ENCODE data around the gene A4GALT. TPM values are rescaled to one million over a fixed set of nuclear protein-coding genes. Genes with fewer than 3 reads are reported as not detected.
"Not testable (repeated sequence)": the region's sequence is repeated elsewhere in the genome, so short reads cannot be mapped to it uniquely, and the experiment has no call there.

The A4GALT gene
- total and polyA plus RNA-seq, 2 experiments from 2014 or later = 2.2 to 4.4 TPM

- Histone ChIP-seq H2AFZ (no peak overlapping the region), H3K9me3 (ENCODE audit: low read depth) (no peaks in the 10 kb centered on the region), H3K79me2 (no peaks in the 10 kb centered on the region), H3K27me3 (no peaks in the 10 kb centered on the region), H3K36me3 (replicated peaks; ENCODE audit: insufficient read depth, low read depth) (no peaks in the 10 kb centered on the region), H3K9me2 (replicated peaks; ENCODE audit: insufficient read depth) (no peaks in the 10 kb centered on the region), H3K4me3 (no peak overlapping the region), H3K4me1 (ENCODE audit: insufficient read depth) (peaks cover 24% of the 10 kb centered on the region), H3K27ac (no peak overlapping the region), H3K4me2 (no peak overlapping the region), H4K20me1 (ENCODE audit: insufficient read depth, poor library complexity, severe bottlenecking) (no peaks in the 10 kb centered on the region)
- WGBS (ENCODE audit: low lambda C conversion rate, missing lambda C conversion rate) = 86% methylated on average over 8 of the region's 8 CpGs
- DNase-seq (ENCODE audit: low spot score) = no peak
- TF ChIP-seq EZH2 (IDR thresholded peaks at IDR 0.05; ENCODE audit: borderline replicate concordance) (no peak), CTCF (IDR thresholded peaks at IDR 0.05; ENCODE audit: poor library complexity) (no peak), EZH2phosphoT487 (IDR thresholded peaks at IDR 0.05; ENCODE audit: low read depth, severe bottlenecking, unreplicated experiment) (no peak)
These were observed 40.0 kb downstream of the A4GALT start for GRCh38 chr22:42680648-42681047.

- TF ChIP-seq EZH2 (IDR thresholded peaks at IDR 0.05; ENCODE audit: borderline replicate concordance) (no peak), CTCF (IDR thresholded peaks at IDR 0.05; ENCODE audit: poor library complexity) (no peak), EZH2phosphoT487 (IDR thresholded peaks at IDR 0.05; ENCODE audit: low read depth, severe bottlenecking, unreplicated experiment) (no peak)
- no peak overlapping the region for H2AFZ ChIP-seq
- no peaks in the 10 kb centered on the region for H3K9me3 ChIP-seq (ENCODE audit: low read depth)
- H4K20me1 ChIP-seq (ENCODE audit: insufficient read depth, poor library complexity, severe bottlenecking) = no peaks in the 10 kb centered on the region
- 95% methylated on average over 4 of the region's 4 CpGs for WGBS (ENCODE audit: low lambda C conversion rate, missing lambda C conversion rate)
- no peak overlapping the region for H3K4me2 ChIP-seq
- H3K9me2 ChIP-seq (replicated peaks; ENCODE audit: insufficient read depth) = no peaks in the 10 kb centered on the region
- H3K4me1 ChIP-seq (ENCODE audit: insufficient read depth) = peaks cover 24% of the 10 kb centered on the region
- H3K36me3 ChIP-seq (replicated peaks; ENCODE audit: insufficient read depth, low read depth) = no peaks in the 10 kb centered on the region
- no peak for DNase-seq (ENCODE audit: low spot score)
- no peak overlapping the region for H3K27ac ChIP-seq
- H3K79me2 ChIP-seq = no peaks in the 10 kb centered on the region
- no peaks in the 10 kb centered on the region for H3K27me3 ChIP-seq
- no peak overlapping the region for H3K4me3 ChIP-seq
These were observed 41.0 kb downstream of the A4GALT start for GRCh38 chr22:42679691-42680090.

- no peak overlapping the region for H3K4me2 ChIP-seq
- no peak overlapping the region for H2AFZ ChIP-seq
- H3K79me2 ChIP-seq = no peaks in the 10 kb centered on the region
- DNase-seq (ENCODE audit: low spot score) = no peak
- H4K20me1 ChIP-seq (ENCODE audit: insufficient read depth, poor library complexity, severe bottlenecking) = no peaks in the 10 kb centered on the region
- no peak overlapping the region for H3K4me3 ChIP-seq
- peaks cover 21% of the 10 kb centered on the region for H3K4me1 ChIP-seq (ENCODE audit: insufficient read depth)
- no peaks in the 10 kb centered on the region for H3K9me2 ChIP-seq (replicated peaks; ENCODE audit: insufficient read depth)
- H3K27me3 ChIP-seq = no peaks in the 10 kb centered on the region
- TF ChIP-seq CTCF (IDR thresholded peaks at IDR 0.05; ENCODE audit: poor library complexity) (no peak), EZH2phosphoT487 (IDR thresholded peaks at IDR 0.05; ENCODE audit: low read depth, severe bottlenecking, unreplicated experiment) (no peak), EZH2 (IDR thresholded peaks at IDR 0.05; ENCODE audit: borderline replicate concordance) (no peak)
- no peaks in the 10 kb centered on the region for H3K36me3 ChIP-seq (replicated peaks; ENCODE audit: insufficient read depth, low read depth)
- H3K9me3 ChIP-seq (ENCODE audit: low read depth) = no peaks in the 10 kb centered on the region
- WGBS (ENCODE audit: low lambda C conversion rate, missing lambda C conversion rate) = 85% methylated on average over 1 of the region's 1 CpG
- H3K27ac ChIP-seq = no peak overlapping the region
These were observed 41.8 kb downstream of the A4GALT start for GRCh38 chr22:42678894-42679293.

GRCh38 chr22:42677936-42678335 lies 42.7 kb downstream of the A4GALT start:
- H3K4me1 ChIP-seq (ENCODE audit: insufficient read depth) = peaks cover 11% of the 10 kb centered on the region
- H3K27ac ChIP-seq = not testable (repeated sequence)
- WGBS (ENCODE audit: low lambda C conversion rate, missing lambda C conversion rate) = 91% methylated on average over 4 of the region's 4 CpGs

More at GRCh38 chr22:42677936-42678335, 42.7 kb downstream of the A4GALT start:
- not testable (repeated sequence) for H3K4me2 ChIP-seq; H3K36me3 ChIP-seq (replicated peaks; ENCODE audit: insufficient read depth, low read depth); H3K9me2 ChIP-seq (replicated peaks; ENCODE audit: insufficient read depth); H3K4me3 ChIP-seq; H3K9me3 ChIP-seq (ENCODE audit: low read depth); H3K79me2 ChIP-seq; H4K20me1 ChIP-seq (ENCODE audit: insufficient read depth, poor library complexity, severe bottlenecking); H3K27me3 ChIP-seq; H2AFZ ChIP-seq; DNase-seq (ENCODE audit: low spot score)

Measured in hepatocyte (in vitro differentiated cells).